HepG2 (cell line): ENCODE measurements around the gene TUBGCP3. TPM values are rescaled to one million over a fixed set of nuclear protein-coding genes. Genes with fewer than 3 reads are reported as not detected.

ENCODE experiments used
- ELF3 ChIP-seq: IDR thresholded peaks from 2 replicates; pipeline ENCODE4 v1.6.1; 2016; ENCODE audit warnings: missing genetic modification reagents, missing compliant biosample characterization
- MAZ ChIP-seq, 2 experiments: sonication (generic) in 1 of 2; formaldehyde crosslinking in 1 of 2; IDR thresholded peaks; 2 replicates each; pipeline versions ENCODE4 v1.5.0 to v1.6.1; 2012 to 2020; ENCODE audit warnings: low read depth in 2 of 2, mild to moderate bottlenecking in 2 of 2, borderline replicate concordance in 1 of 2, improper control_type of control experiment in 1 of 2, low read length in 1 of 2, missing genetic modification reagents in 1 of 2, moderate library complexity in 1 of 2
- MLLT10 ChIP-seq: sonication (generic); formaldehyde crosslinking; IDR thresholded peaks from 2 replicates; pipeline ENCODE4 v1.4.0; 2020; ENCODE audit warnings: missing genetic modification reagents
- MTF2 ChIP-seq: sonication (generic); formaldehyde crosslinking; IDR thresholded peaks from 2 replicates; pipeline ENCODE4 v1.5.0; 2020; ENCODE audit warnings: missing genetic modification reagents, borderline replicate concordance
- REPIN1 ChIP-seq: sonication (generic); formaldehyde crosslinking; IDR thresholded peaks from 2 replicates; pipeline ENCODE4 v1.8.0; 2022; ENCODE audit warnings: missing genetic modification reagents, low read depth, mild to moderate bottlenecking, borderline replicate concordance
- SALL1 ChIP-seq: sonication (generic); formaldehyde crosslinking; IDR thresholded peaks from 2 replicates; pipeline ENCODE4 v1.8.0; 2022; ENCODE audit warnings: mild to moderate bottlenecking, missing genetic modification reagents
- SMC3 ChIP-seq: IDR thresholded peaks from 2 replicates; pipeline ENCODE4 v1.6.1; 2011; ENCODE audit warnings: low read length, improper control_type of control experiment
- SOX6 ChIP-seq, 2 experiments: fragments of 450-650 bp in 1 of 2; sonication (generic) in 1 of 2; formaldehyde crosslinking in 1 of 2; IDR thresholded peaks; 2 replicates each; pipeline versions ENCODE4 v1.4.0 to v1.6.1; 2017 to 2020; ENCODE audit warnings: antibody characterized with exemption in 1 of 2, mild to moderate bottlenecking in 1 of 2, missing genetic modification reagents in 1 of 2
- ZFX ChIP-seq: sonication (generic); formaldehyde crosslinking; IDR thresholded peaks from 2 replicates; pipeline ENCODE4 v1.4.0; 2020; ENCODE audit warnings: mild to moderate bottlenecking, low read depth, missing genetic modification reagents, moderate library complexity
- ZNF224 ChIP-seq: sonication (generic); formaldehyde crosslinking; IDR thresholded peaks from 2 replicates; pipeline ENCODE4 v1.5.0; 2020; ENCODE audit warnings: mild to moderate bottlenecking, missing genetic modification reagents
- ZNF24 ChIP-seq: fragments of 450-650 bp; IDR thresholded peaks from 2 replicates; pipeline ENCODE4 v1.6.1; 2017; ENCODE audit warnings: antibody characterized with exemption, mild to moderate bottlenecking
- ZNF501 ChIP-seq: sonication (generic); formaldehyde crosslinking; IDR thresholded peaks from 2 replicates; pipeline ENCODE4 v1.5.1; 2020; ENCODE audit warnings: mild to moderate bottlenecking, moderate library complexity, missing genetic modification reagents
- ZNF768 ChIP-seq: sonication (generic); formaldehyde crosslinking; IDR thresholded peaks from 2 replicates; pipeline ENCODE4 v1.4.0; 2020; ENCODE audit warnings: missing genetic modification reagents
- polyA plus RNA-seq, 8 experiments: library from polyadenylated mRNA; depleted of rRNA in 3 of 8; stranded (reverse) in 7 of 8; unstranded in 1 of 8; fragments of >200 nt; fragmentation: Illumina TruSeq in 4 of 8; extraction: Trizol in 4 of 8; gene quantifications; 2 replicates each; pipeline versions ENCODE4 v1.2.1 to v1.2.3, GENCODE V29; 2011 to 2016; ENCODE audit warnings: low read depth in 4 of 8, missing spikeins in 1 of 8, mixed read lengths in 1 of 8; ENCODE audit not compliant: insufficient read depth in 1 of 8
- total RNA-seq, 5 experiments: library from RNA; depleted of rRNA; stranded (reverse); fragments of >200 nt; fragmentation: Illumina TruSeq; extraction: Trizol; gene quantifications; 2 replicates each; pipeline ENCODE4 v1.2.3, GENCODE V29; 2016; ENCODE audit warnings: low read depth in 1 of 5
- TF ChIP-seq, protein P1 (sequence below): sonication (generic); IDR thresholded peaks from 2 replicates; pipeline ENCODE4 v1.6.1; 2016; ENCODE audit warnings: low read depth, borderline replicate concordance
- TF ChIP-seq, protein P2 (sequence below): sonication (generic); formaldehyde crosslinking; IDR thresholded peaks from 2 replicates; pipeline ENCODE4 v1.5.0; 2020; ENCODE audit warnings: missing genetic modification reagents
- TF ChIP-seq, protein P3 (sequence below): sonication (generic); formaldehyde crosslinking; conservative IDR thresholded peaks from 2 replicates; pipeline ENCODE4 v1.8.0; 2022; ENCODE audit warnings: mild to moderate bottlenecking, moderate library complexity, missing genetic modification reagents
- TF ChIP-seq, protein P4 (sequence below): sonication (generic); formaldehyde crosslinking; IDR thresholded peaks from 2 replicates; pipeline ENCODE4 v1.8.1; 2023; ENCODE audit warnings: mild to moderate bottlenecking, missing genetic modification reagents
- TF ChIP-seq, protein P5 (sequence below): sonication (generic); formaldehyde crosslinking; IDR thresholded peaks from 2 replicates; pipeline ENCODE4 v1.4.0; 2020; ENCODE audit warnings: missing genetic modification reagents

Gene TUBGCP3
- total and polyA plus RNA-seq, 2 of the 13 experiments (the other 11 are each of a cell fraction or from before 2014, with no cell fraction given): 12.6 to 15.5 TPM

DNA sequence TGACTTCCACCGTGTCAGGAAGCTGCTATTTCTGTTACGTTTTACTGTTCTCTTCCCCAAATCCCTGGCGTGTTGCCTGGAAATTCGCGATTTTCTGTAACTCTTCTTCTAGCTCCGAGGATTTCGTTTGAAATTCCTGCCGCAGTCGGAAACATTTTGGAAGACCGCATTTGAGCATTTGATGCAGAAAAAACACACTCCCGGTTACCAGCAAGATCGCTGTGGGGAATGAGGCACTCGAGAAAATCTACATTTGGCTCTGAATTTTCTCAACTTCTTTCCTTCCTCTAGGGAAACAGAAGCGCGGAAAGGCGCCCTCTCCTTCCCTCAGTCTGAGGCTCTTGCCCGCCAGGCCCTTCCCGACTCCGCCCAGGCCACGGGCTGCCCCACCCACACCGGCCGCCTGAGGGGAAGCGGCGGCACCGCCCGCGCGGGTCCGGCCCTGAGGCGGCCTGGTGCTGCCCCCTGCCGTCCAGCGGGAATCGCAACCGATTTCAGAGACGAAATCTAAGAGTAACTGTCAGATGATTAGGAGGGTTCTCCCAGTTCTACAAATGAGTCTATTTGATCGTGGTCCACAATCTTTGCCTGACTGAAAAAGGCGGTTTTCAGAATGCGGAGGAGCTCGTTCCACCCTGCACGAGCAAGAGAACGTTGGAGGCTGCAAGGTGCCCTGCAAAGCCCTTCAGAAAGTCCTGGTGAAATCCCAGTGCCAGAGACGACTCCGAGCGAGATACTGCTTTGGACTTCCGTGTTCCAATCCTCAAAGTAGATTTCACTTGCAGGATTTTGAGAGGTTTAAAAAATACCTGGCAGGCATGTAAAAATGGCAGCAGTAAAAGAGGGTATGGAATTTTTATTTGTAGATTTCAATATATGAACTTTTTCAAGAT, 18.4 kb upstream of the TUBGCP3 start (continued):
- TF ChIP-seq MLLT10 (CRISPR knock-in tag) (no peak), ELF3 (CRISPR knock-in tag) (peak; percentile 27; the same call in 1 of the 2 replicates), SMC3 (peak; percentile 47; the same call in 1 of the 2 replicates), MAZ (IDR thresholded peaks at IDR 0.05; ENCODE audit: borderline replicate concordance, low read depth, low read length) (peak; percentile 49; the same call in 1 of the 2 replicates), MAZ (CRISPR knock-in tag; IDR thresholded peaks at IDR 0.05; ENCODE audit: low read depth) (peak; percentile 24; the same call in 1 of the 2 replicates), SOX6 (IDR thresholded peaks at IDR 0.05) (no peak), SOX6 (CRISPR knock-in tag; IDR thresholded peaks at IDR 0.05) (0 out of 2 replicates have a peak, but pooled peaks have one; percentile 30), SALL1 (CRISPR knock-in tag) (peak; percentile 65; the same call in 1 of the 2 replicates), REPIN1 (CRISPR knock-in tag) (0 out of 2 replicates have a peak, but pooled peaks have one; percentile 48), ZFX (CRISPR knock-in tag) (peak; percentile 19; the same call in 1 of the 2 replicates), ZNF768 (CRISPR knock-in tag) (peak; percentile 52; the same call in 1 of the 2 replicates), MTF2 (CRISPR knock-in tag) (peak; percentile 97; the same call in 1 of the 2 replicates), ZNF24 (no peak), ZNF224 (CRISPR knock-in tag) (0 out of 2 replicates have a peak, but pooled peaks have one; percentile 57), ZNF501 (CRISPR knock-in tag) (peak; percentile 44)
- TF ChIP-seq, protein P1, sequence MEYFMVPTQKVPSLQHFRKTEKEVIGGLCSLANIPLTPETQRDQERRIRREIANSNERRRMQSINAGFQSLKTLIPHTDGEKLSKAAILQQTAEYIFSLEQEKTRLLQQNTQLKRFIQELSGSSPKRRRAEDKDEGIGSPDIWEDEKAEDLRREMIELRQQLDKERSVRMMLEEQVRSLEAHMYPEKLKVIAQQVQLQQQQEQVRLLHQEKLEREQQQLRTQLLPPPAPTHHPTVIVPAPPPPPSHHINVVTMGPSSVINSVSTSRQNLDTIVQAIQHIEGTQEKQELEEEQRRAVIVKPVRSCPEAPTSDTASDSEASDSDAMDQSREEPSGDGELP: peak; percentile 35; the same call in 1 of the 2 replicates
- TF ChIP-seq, protein P2, sequence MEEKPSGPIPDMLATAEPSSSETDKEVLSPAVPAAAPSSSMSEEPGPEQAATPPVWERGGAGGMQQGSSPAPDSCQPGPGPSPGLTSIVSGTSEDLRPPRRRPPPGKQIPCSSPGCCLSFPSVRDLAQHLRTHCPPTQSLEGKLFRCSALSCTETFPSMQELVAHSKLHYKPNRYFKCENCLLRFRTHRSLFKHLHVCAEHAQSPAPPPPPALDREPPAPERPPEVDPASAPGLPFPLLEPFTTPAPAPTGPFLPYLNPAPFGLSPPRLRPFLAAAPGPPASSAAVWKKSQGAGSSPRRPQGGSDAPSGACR: peak; percentile 64; the same call in 1 of the 2 replicates
- TF ChIP-seq, protein P3, sequence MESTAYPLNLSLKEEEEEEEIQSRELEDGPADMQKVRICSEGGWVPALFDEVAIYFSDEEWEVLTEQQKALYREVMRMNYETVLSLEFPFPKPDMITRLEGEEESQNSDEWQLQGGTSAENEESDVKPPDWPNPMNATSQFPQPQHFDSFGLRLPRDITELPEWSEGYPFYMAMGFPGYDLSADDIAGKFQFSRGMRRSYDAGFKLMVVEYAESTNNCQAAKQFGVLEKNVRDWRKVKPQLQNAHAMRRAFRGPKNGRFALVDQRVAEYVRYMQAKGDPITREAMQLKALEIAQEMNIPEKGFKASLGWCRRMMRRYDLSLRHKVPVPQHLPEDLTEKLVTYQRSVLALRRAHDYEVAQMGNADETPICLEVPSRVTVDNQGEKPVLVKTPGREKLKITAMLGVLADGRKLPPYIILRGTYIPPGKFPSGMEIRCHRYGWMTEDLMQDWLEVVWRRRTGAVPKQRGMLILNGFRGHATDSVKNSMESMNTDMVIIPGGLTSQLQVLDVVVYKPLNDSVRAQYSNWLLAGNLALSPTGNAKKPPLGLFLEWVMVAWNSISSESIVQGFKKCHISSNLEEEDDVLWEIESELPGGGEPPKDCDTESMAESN (CRISPR knock-in tag): 0 out of 2 replicates have a peak, but pooled peaks have one; percentile 65
- TF ChIP-seq, protein P4, sequence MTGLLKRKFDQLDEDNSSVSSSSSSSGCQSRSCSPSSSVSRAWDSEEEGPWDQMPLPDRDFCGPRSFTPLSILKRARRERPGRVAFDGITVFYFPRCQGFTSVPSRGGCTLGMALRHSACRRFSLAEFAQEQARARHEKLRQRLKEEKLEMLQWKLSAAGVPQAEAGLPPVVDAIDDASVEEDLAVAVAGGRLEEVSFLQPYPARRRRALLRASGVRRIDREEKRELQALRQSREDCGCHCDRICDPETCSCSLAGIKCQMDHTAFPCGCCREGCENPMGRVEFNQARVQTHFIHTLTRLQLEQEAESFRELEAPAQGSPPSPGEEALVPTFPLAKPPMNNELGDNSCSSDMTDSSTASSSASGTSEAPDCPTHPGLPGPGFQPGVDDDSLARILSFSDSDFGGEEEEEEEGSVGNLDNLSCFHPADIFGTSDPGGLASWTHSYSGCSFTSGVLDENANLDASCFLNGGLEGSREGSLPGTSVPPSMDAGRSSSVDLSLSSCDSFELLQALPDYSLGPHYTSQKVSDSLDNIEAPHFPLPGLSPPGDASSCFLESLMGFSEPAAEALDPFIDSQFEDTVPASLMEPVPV (CRISPR knock-in tag): peak; percentile 57; the same call in 1 of the 2 replicates
- TF ChIP-seq, protein P5, sequence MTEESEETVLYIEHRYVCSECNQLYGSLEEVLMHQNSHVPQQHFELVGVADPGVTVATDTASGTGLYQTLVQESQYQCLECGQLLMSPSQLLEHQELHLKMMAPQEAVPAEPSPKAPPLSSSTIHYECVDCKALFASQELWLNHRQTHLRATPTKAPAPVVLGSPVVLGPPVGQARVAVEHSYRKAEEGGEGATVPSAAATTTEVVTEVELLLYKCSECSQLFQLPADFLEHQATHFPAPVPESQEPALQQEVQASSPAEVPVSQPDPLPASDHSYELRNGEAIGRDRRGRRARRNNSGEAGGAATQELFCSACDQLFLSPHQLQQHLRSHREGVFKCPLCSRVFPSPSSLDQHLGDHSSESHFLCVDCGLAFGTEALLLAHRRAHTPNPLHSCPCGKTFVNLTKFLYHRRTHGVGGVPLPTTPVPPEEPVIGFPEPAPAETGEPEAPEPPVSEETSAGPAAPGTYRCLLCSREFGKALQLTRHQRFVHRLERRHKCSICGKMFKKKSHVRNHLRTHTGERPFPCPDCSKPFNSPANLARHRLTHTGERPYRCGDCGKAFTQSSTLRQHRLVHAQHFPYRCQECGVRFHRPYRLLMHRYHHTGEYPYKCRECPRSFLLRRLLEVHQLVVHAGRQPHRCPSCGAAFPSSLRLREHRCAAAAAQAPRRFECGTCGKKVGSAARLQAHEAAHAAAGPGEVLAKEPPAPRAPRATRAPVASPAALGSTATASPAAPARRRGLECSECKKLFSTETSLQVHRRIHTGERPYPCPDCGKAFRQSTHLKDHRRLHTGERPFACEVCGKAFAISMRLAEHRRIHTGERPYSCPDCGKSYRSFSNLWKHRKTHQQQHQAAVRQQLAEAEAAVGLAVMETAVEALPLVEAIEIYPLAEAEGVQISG (CRISPR knock-in tag): peak; percentile 45; the same call in 1 of the 2 replicates
